Vagina (tissue), 2 donors: ENCODE results near the gene SOCS1.

ENCODE experiments used
- POLR2A ChIP-seq, 2 donors: fragments of 450-650 bp; IDR thresholded peaks; one replicate each; pipeline ENCODE4 v1.6.1; 2017; ENCODE audit warnings: antibody characterized with exemption in 2 of 2, mild to moderate bottlenecking in 2 of 2, moderate library complexity in 2 of 2
- TF ChIP-seq, protein P1 (sequence below), 3 experiments: fragments of 450-650 bp in 2 of 3; fragments of 200-600 bp in 1 of 3; sonication (generic) in 1 of 3; IDR thresholded peaks; one replicate each; pipeline ENCODE4 v1.5.1; 2017 to 2019; ENCODE audit warnings: antibody characterized with exemption in 3 of 3, mild to moderate bottlenecking in 2 of 3, moderate library complexity in 2 of 3

DNA sequence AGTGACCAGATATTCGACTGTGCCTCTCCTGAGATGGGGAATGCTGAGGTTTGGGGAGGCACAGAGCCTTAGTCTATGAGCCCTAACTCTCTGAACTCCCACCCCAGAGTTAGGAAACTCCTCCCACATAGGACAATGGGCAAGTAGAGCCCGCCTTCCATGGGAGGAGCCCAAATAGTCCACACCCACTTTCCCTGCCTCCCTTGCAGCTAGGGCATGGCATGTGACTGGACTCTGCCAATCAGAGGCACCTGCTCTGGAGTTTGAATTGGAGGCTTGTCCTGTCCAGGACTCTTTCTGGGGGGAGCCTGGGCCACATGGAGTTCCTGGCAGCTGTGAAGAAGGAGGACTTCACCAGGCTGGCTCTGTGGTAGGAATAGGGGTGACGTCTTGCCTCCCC lies 48.4 kb downstream of the SOCS1 start:
- TF ChIP-seq, protein P1, sequence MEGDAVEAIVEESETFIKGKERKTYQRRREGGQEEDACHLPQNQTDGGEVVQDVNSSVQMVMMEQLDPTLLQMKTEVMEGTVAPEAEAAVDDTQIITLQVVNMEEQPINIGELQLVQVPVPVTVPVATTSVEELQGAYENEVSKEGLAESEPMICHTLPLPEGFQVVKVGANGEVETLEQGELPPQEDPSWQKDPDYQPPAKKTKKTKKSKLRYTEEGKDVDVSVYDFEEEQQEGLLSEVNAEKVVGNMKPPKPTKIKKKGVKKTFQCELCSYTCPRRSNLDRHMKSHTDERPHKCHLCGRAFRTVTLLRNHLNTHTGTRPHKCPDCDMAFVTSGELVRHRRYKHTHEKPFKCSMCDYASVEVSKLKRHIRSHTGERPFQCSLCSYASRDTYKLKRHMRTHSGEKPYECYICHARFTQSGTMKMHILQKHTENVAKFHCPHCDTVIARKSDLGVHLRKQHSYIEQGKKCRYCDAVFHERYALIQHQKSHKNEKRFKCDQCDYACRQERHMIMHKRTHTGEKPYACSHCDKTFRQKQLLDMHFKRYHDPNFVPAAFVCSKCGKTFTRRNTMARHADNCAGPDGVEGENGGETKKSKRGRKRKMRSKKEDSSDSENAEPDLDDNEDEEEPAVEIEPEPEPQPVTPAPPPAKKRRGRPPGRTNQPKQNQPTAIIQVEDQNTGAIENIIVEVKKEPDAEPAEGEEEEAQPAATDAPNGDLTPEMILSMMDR (IDR thresholded peaks at IDR 0.05): no peak
- no peak for TF ChIP-seq POLR2A (IDR thresholded peaks at IDR 0.05)
